Right atrium auricular region (tissue), 2 donors: Measurements from ENCODE around the gene TRIM46. TPM values are rescaled to one million over a fixed set of nuclear protein-coding genes. Genes with fewer than 3 reads are reported as not detected.

Source experiments
- DNase-seq: peaks from one replicate; pipeline ENCODE4 v3.0.0-alpha.2; 2019; ENCODE audit warnings: low spot score
- H3K27ac ChIP-seq, 2 donors: fragments of 200-600 bp; sonication (generic); 1 replicate in 1 of 2; 2 replicates in 1 of 2; pipeline ENCODE4 v1.5.1; 2016 to 2019
- H3K27me3 ChIP-seq, 2 donors: fragments of 200-600 bp; sonication (generic); one replicate each; pipeline versions ENCODE4 v1.5.1 to v1.6.0; 2017 to 2019
- H3K36me3 ChIP-seq: fragments of 200-600 bp; sonication (generic); one replicate; pipeline ENCODE4 v1.5.1; 2016
- H3K4me1 ChIP-seq, 2 donors: fragments of 200-600 bp; sonication (generic); one replicate each; pipeline versions ENCODE4 v1.5.1 to v1.6.0; 2017 to 2019
- H3K4me3 ChIP-seq, 2 donors: fragments of 200-600 bp; sonication (generic); 1 replicate in 1 of 2; 2 replicates in 1 of 2; pipeline ENCODE4 v1.5.1; 2017 to 2019; ENCODE audit warnings: mild to moderate bottlenecking in 1 of 2, moderate library complexity in 1 of 2
- H3K9me3 ChIP-seq, 2 donors: fragments of 200-600 bp; sonication (generic); one replicate each; pipeline ENCODE4 v1.5.1; 2019
- total RNA-seq, 2 donors: library from RNA; depleted of rRNA; stranded (reverse); fragments of >200 nt; gene quantifications; one replicate each; pipeline ENCODE4 v1.1.0, GENCODE V29; 2016
- TF ChIP-seq, protein P1 (sequence below), 2 donors: fragments of 200-600 bp; sonication (generic); IDR thresholded peaks; one replicate each; pipeline ENCODE4 v1.5.1; 2019; ENCODE audit warnings: antibody characterized with exemption in 2 of 2

The TRIM46 gene
- total RNA-seq, 2 donors from 2014 or later, result 0.20 TPM; not detected in 1

DNA sequence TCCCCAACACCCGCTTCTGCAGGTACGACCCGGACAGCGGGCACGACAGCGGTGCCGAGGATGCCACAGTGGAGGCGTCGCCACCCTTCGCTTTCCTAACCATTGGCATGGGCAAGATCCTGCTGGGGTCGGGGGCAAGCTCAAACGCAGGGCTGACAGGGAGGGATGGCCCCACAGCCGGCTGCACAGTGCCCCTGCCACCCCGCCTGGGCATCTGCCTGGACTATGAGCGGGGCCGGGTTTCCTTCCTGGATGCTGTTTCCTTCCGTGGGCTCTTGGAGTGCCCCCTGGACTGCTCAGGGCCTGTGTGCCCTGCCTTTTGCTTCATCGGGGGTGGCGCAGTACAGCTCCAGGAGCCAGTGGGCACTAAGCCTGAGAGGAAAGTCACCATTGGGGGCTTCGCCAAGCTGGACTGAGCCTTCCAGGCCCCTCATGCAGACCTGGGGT is 10.1 kb downstream of the TRIM46 start:
- no peaks in the 10 kb centered on the region for H3K36me3 ChIP-seq
- no peak for DNase-seq
- TF ChIP-seq, protein P1, sequence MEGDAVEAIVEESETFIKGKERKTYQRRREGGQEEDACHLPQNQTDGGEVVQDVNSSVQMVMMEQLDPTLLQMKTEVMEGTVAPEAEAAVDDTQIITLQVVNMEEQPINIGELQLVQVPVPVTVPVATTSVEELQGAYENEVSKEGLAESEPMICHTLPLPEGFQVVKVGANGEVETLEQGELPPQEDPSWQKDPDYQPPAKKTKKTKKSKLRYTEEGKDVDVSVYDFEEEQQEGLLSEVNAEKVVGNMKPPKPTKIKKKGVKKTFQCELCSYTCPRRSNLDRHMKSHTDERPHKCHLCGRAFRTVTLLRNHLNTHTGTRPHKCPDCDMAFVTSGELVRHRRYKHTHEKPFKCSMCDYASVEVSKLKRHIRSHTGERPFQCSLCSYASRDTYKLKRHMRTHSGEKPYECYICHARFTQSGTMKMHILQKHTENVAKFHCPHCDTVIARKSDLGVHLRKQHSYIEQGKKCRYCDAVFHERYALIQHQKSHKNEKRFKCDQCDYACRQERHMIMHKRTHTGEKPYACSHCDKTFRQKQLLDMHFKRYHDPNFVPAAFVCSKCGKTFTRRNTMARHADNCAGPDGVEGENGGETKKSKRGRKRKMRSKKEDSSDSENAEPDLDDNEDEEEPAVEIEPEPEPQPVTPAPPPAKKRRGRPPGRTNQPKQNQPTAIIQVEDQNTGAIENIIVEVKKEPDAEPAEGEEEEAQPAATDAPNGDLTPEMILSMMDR (IDR thresholded peaks at IDR 0.05), result no peak
- H3K27ac ChIP-seq, result no peak overlapping the region
- no peak overlapping the region for H3K4me3 ChIP-seq
- no peaks in the 10 kb centered on the region for H3K9me3 ChIP-seq
- H3K27me3 ChIP-seq, result no peaks in the 10 kb centered on the region
- peaks cover 0 to 11% of the 10 kb centered on the region in 2 donors for H3K4me1 ChIP-seq

DNA sequence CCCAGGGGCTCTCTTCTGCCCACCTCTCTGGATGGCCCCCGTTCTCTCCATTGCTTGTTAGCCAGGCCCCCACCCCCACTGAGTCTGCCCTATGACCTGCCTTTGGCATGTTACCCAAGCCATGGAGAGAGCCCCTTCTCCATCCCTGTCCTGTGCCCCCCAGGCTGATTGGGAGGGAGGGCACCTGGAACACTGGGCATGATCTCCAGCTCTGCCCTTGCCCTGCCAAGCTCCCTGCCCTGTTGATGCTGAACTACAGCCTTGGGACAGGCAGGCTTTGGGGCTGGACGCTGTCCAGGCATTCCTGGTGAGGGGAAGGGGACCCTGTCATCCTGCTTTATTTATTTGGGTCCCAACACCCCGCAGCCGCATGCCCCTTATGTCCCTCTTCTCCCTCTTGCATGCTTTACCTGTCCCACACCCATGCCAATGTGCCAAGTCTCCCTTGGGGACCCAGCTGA is 10.7 kb downstream of the TRIM46 start:
- Histone ChIP-seq H3K9me3 (no peaks in the 10 kb centered on the region), H3K27ac (peak overlapping the region in 1 of 2 donors; percentile 38), H3K4me3 (no peak overlapping the region), H3K27me3 (no peaks in the 10 kb centered on the region), H3K36me3 (no peaks in the 10 kb centered on the region), H3K4me1 (peaks cover 0 to 11% of the 10 kb centered on the region in 2 donors)
- no peak for DNase-seq
- TF ChIP-seq, protein P1 (IDR thresholded peaks at IDR 0.05), result no peak

DNA sequence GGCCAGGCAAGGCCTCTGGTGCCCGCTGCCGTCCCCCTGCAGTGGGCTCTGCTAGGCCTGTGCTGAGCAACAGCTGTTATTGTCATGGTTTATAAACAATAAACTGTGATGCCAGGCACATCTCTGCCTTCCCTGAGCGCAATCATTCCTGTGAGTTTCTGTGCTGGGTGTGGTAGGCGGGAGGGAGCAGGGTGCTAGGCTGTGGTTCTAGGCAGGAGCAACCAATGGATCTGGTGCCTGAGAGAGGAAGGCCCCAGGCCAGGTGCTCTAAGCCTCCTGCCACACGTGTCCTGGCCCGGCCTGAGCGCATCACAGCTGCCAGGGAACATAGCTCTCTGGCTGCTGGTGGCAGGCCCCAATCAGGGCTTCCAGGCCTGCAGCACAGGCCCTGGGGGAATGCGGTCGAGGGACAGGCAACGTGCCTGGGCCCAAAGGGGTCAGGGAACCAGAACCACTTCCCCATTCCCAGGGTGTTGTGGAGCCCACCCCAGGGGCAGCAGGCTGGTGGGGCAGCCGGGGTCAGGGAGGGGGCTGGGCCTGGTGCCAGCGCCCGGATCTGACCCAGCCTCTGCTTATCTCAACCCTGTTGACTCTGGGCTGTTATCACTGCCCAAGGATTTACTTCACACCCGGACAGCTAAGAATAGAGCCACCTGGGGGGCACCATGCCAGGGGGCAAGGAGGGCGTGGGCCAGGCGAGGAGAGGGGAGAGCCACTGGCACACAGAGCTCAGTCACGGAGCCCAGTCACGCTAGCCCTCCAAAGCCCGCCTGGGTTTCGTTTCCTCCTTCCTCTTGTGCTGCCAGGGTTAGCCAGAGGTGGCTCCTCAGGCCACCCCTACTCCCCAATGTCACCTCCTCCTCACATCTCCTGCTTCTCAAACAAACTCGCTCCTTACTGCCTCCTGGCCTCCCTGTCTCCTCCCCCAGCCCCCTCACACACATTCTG is 11.5 kb downstream of the TRIM46 start:
- no peaks in the 10 kb centered on the region for H3K9me3 ChIP-seq
- no peaks in the 10 kb centered on the region for H3K27me3 ChIP-seq
- H3K27ac ChIP-seq, result peak overlapping the region; percentile 38 to 66
- TF ChIP-seq, protein P1 (IDR thresholded peaks at IDR 0.05), result no peak
- no peaks in the 10 kb centered on the region for H3K36me3 ChIP-seq
- DNase-seq, result no peak
- no peak overlapping the region for H3K4me3 ChIP-seq
- peaks cover 0 to 11% of the 10 kb centered on the region in 2 donors for H3K4me1 ChIP-seq

DNA sequence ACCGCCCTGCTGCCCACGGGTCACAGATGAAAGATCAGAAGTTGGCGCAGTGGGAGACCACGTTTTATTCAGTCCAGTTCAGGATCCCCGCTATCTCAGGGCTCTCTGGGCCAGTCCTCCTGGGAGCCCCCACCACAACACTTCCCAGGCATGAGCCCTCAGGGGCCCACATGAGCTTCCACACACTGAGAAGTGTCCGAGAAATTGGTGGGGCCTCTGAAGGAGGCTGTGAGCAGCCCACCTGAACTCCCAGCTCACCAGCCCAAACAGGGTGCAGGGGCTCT is 12.1 kb downstream of the TRIM46 start:
- TF ChIP-seq, protein P1 (IDR thresholded peaks at IDR 0.05), result no peak
- H3K4me1 ChIP-seq, result peaks cover 0 to 11% of the 10 kb centered on the region in 2 donors
- H3K36me3 ChIP-seq, result no peaks in the 10 kb centered on the region
- H3K4me3 ChIP-seq, result no peak overlapping the region
- H3K27me3 ChIP-seq, result no peaks in the 10 kb centered on the region
- H3K9me3 ChIP-seq, result no peaks in the 10 kb centered on the region
- peak overlapping the region in 1 of 2 donors; percentile 38 for H3K27ac ChIP-seq
- no peak for DNase-seq

DNA sequence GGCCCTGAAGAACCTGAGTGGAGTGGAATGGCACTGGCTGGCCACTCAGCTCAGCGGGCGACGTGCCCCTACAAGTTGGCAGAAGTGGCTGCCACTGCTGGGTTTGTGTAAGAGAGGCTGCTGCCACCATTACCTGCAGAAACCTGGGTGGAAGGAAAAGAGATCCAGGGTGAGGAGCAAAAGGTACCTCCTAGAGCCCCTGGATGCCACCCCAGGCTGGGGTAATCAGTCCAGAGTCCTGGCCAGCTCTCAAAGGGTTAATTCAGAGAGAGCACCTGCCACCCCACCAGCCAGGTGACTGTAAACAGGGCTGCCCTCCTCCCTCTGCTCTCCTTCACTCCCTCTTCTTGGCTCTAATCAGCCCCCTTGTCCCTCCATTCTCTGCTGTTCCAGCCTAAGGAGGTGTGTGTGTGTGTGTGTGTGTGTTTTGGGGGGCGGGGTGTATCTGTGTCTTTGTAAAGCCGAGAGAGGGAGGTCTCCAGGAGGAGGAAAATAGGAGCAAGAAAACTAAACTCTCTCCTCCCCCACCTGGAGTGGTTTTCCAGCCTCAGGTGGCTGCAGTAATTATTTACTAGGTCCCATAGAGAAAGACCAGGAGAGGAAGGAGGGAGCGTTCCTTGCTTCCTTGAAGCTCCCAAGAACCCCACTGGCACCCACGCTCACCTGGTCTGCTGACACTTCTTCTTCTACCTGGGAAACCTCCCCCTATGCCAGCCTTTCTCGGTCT is 12.6 kb downstream of the TRIM46 start:
- Histone ChIP-seq H3K9me3 (no peaks in the 10 kb centered on the region), H3K4me3 (no peak overlapping the region), H3K27me3 (no peaks in the 10 kb centered on the region), H3K36me3 (no peaks in the 10 kb centered on the region), H3K27ac (no peak overlapping the region), H3K4me1 (peaks cover 0 to 11% of the 10 kb centered on the region in 2 donors)
- TF ChIP-seq, protein P1 (IDR thresholded peaks at IDR 0.05), result no peak
- no peak for DNase-seq
